IMR-90 (cell line): ENCODE measurements around the gene KRTAP11-1. TPM values are rescaled to one million over a fixed set of nuclear protein-coding genes. Genes with fewer than 3 reads are reported as not detected.

Source experiments
- ATAC-seq: fragments of 200-7000 bp; cut with Tn5 transposase; 2 replicates; pipeline ENCODE4 v1.9.1; 2020; ENCODE audit warnings: low read depth, mild to moderate bottlenecking, moderate library complexity
- BruUV-seq: library from RNA; stranded (reverse); fragments of 400-500 nt; replicated peaks from 2 replicates; lab custom pipeline; 2021; lab: Mats Ljungman, UMichigan
- CTCF ChIA-PET: fragments of 300-600 bp; formaldehyde crosslinking; extraction: SDS; loops from one replicate; lab custom pipeline; 2021; ENCODE audit warnings: antibody characterized with exemption; lab: Yijun Ruan, JAX
- POLR2A ChIA-PET: fragments of 300-600 bp; sonication (Branson Sonifier 250); formaldehyde crosslinking; loops from one replicate; lab custom pipeline; 2022; ENCODE audit warnings: antibody characterized with exemption; ENCODE audit not compliant: unreplicated experiment; lab: Charles Lee
- DNase-seq: peaks from one replicate; pipeline ENCODE4 v3.0.0; 2013
- H2AFZ ChIP-seq: replicated peaks from 2 replicates; pipeline ENCODE3; 2013; ENCODE audit warnings: low read length, mild to moderate bottlenecking; ENCODE audit not compliant: poor library complexity
- H2AK5ac ChIP-seq: 2 replicates; pipeline ENCODE4 v1.6.1; 2013; ENCODE audit warnings: low read depth, low read length, inconsistent platforms
- H2AK9ac ChIP-seq: replicated peaks from 2 replicates; pipeline ENCODE3; 2013; ENCODE audit warnings: mild to moderate bottlenecking, low read depth, low read length, moderate library complexity; ENCODE audit not compliant: poor library complexity
- H2BK120ac ChIP-seq: 2 replicates; pipeline ENCODE4 v1.6.1; 2013; ENCODE audit warnings: low read depth, low read length, inconsistent platforms
- H2BK15ac ChIP-seq: 3 replicates; pipeline ENCODE4 v1.6.1; 2013; ENCODE audit warnings: low read depth, low read length, inconsistent platforms
- H2BK20ac ChIP-seq: 2 replicates; pipeline ENCODE4 v1.6.1; 2013; ENCODE audit warnings: low read depth, mild to moderate bottlenecking, inconsistent platforms, low read length, moderate library complexity
- H2BK5ac ChIP-seq: 2 replicates; pipeline ENCODE4 v1.6.1; 2013; ENCODE audit warnings: mild to moderate bottlenecking, low read depth, low read length, inconsistent platforms; ENCODE audit not compliant: poor library complexity, severe bottlenecking
- H3K14ac ChIP-seq: replicated peaks from 2 replicates; pipeline ENCODE4 v1.6.1; 2013; ENCODE audit warnings: low read depth, low read length, inconsistent platforms
- H3K18ac ChIP-seq: 2 replicates; pipeline ENCODE4 v1.6.1; 2013; ENCODE audit warnings: low read depth, low read length, control low read depth
- H3K23ac ChIP-seq: 2 replicates; pipeline ENCODE4 v1.6.1; 2013; ENCODE audit warnings: low read depth, low read length, inconsistent platforms
- H3K27ac ChIP-seq: 2 replicates; pipeline ENCODE4 v1.5.1; 2013; ENCODE audit warnings: mild to moderate bottlenecking, control low read depth, low read length; ENCODE audit not compliant: insufficient read depth
- H3K27me3 ChIP-seq: 2 replicates; pipeline ENCODE4 v1.6.1; 2013; ENCODE audit warnings: low read length; ENCODE audit not compliant: control insufficient read depth, insufficient read depth
- H3K36me3 ChIP-seq: 2 replicates; pipeline ENCODE4 v1.6.1; 2013; ENCODE audit warnings: low read length, mixed read lengths; ENCODE audit not compliant: control insufficient read depth, insufficient read depth
- H3K4ac ChIP-seq: 2 replicates; pipeline ENCODE4 v1.6.1; 2013; ENCODE audit warnings: low read depth, low read length, inconsistent platforms
- H3K4me1 ChIP-seq: 2 replicates; pipeline ENCODE4 v1.6.1; 2013; ENCODE audit warnings: low read length, mixed read lengths; ENCODE audit not compliant: control insufficient read depth, insufficient read depth
- H3K4me2 ChIP-seq: 2 replicates; pipeline ENCODE4 v1.6.1; 2013; ENCODE audit warnings: low read depth, mild to moderate bottlenecking, control low read depth, low read length, moderate library complexity
- H3K4me3 ChIP-seq: 2 replicates; pipeline ENCODE4 v1.5.1; 2013; ENCODE audit warnings: low read depth, mild to moderate bottlenecking, control low read depth, low read length, moderate library complexity; ENCODE audit not compliant: insufficient read depth
- H3K56ac ChIP-seq: 2 replicates; pipeline ENCODE4 v1.6.1; 2013; ENCODE audit warnings: low read length, inconsistent platforms; ENCODE audit not compliant: insufficient read depth; ENCODE audit errors: extremely low read depth
- H3K79me1 ChIP-seq, 2 experiments: 2 replicates each; pipeline ENCODE4 v1.6.1; 2013; ENCODE audit warnings: low read length in 2 of 2, inconsistent platforms in 1 of 2, low read depth in 1 of 2
- H3K9ac ChIP-seq: 2 replicates; pipeline ENCODE4 v1.6.1; 2013; ENCODE audit warnings: low read depth, low read length, control low read depth
- H3K9me1 ChIP-seq: 2 replicates; pipeline ENCODE4 v1.6.1; 2013; ENCODE audit warnings: low read length, inconsistent platforms; ENCODE audit not compliant: insufficient read depth
- H3K9me3 ChIP-seq: 2 replicates; pipeline ENCODE4 v1.6.1; 2013; ENCODE audit warnings: low read length; ENCODE audit not compliant: control insufficient read depth, insufficient read depth
- H4K20me1 ChIP-seq: 2 replicates; pipeline ENCODE4 v1.6.1; 2013; ENCODE audit warnings: low read length, inconsistent platforms; ENCODE audit not compliant: insufficient read depth
- H4K5ac ChIP-seq: 2 replicates; pipeline ENCODE4 v1.6.1; 2013; ENCODE audit warnings: mild to moderate bottlenecking, low read depth, low read length, control low read depth
- H4K8ac ChIP-seq, 2 experiments: 2 replicates each; pipeline ENCODE4 v1.6.1; 2013; ENCODE audit warnings: low read depth in 2 of 2, low read length in 2 of 2, control low read depth in 1 of 2, inconsistent platforms in 1 of 2
- H4K91ac ChIP-seq: 2 replicates; pipeline ENCODE4 v1.6.1; 2013; ENCODE audit warnings: low read depth, low read length, inconsistent platforms; ENCODE audit not compliant: insufficient read depth
- MAFK ChIP-seq: IDR thresholded peaks from 2 replicates; pipeline ENCODE4 v1.6.1; 2012; ENCODE audit warnings: low read depth, low read length, improper control_type of control experiment
- SMC3 ChIP-seq: fragments of 150-350 bp; IDR thresholded peaks from 2 replicates; pipeline ENCODE4 v1.6.1; 2016; ENCODE audit warnings: low read depth, mild to moderate bottlenecking, antibody characterized with exemption, low read length, moderate library complexity
- USF2 ChIP-seq: fragments of 150-350 bp; IDR thresholded peaks from 2 replicates; pipeline ENCODE4 v1.6.1; 2017; ENCODE audit warnings: mild to moderate bottlenecking, antibody characterized with exemption, low read length, low read depth
- WGBS, 2 experiments: methylation state at CpG; one replicate each; pipeline versions ENCODE4 v1.1.5 to v1.1.7; 2013; ENCODE audit warnings: missing lambda C conversion rate in 2 of 2; ENCODE audit not compliant: insufficient read length in 1 of 2; ENCODE audit errors: extremely low coverage in 2 of 2; 5-methylcytosine and 5-hydroxymethylcytosine counted together
- dilution Hi-C: fragments of 300-500 bp; cut with HindIII; formaldehyde crosslinking; loops from one replicate; pipeline ENCODE4 v1.14.3; 2018; ENCODE audit warnings: low sequenced_read_pairs; ENCODE audit not compliant: unreplicated experiment
- in situ Hi-C: fragments of 300-500 bp; cut with MboI; formaldehyde crosslinking; loops from 3 replicates; pipeline ENCODE4 v1.14.3; 2019; ENCODE audit warnings: low sequenced_read_pairs, inconsistent platforms, mixed read lengths
- intact Hi-C: fragments of 100-400 bp; cut with micrococcal nuclease; formaldehyde crosslinking; loops from 2 replicates; pipeline ENCODE4 v1.10.0; 2022
- polyA plus RNA-seq, 3 experiments: library from polyadenylated mRNA; depleted of rRNA; stranded (reverse); fragments of >200 nt; gene quantifications; 2 replicates each; pipeline ENCODE4 v1.2.3, GENCODE V29; 2012; ENCODE audit warnings: low replicate concordance in 1 of 3
- total RNA-seq: library from RNA; depleted of rRNA; stranded (reverse); fragments of >200 nt; gene quantifications from 2 replicates; pipeline ENCODE4 v1.2.3, GENCODE V29; 2012

The KRTAP11-1 gene
- total and polyA plus RNA-seq, 2 of the 4 experiments (the other 2 are of a cell fraction), result not detected

DNA sequence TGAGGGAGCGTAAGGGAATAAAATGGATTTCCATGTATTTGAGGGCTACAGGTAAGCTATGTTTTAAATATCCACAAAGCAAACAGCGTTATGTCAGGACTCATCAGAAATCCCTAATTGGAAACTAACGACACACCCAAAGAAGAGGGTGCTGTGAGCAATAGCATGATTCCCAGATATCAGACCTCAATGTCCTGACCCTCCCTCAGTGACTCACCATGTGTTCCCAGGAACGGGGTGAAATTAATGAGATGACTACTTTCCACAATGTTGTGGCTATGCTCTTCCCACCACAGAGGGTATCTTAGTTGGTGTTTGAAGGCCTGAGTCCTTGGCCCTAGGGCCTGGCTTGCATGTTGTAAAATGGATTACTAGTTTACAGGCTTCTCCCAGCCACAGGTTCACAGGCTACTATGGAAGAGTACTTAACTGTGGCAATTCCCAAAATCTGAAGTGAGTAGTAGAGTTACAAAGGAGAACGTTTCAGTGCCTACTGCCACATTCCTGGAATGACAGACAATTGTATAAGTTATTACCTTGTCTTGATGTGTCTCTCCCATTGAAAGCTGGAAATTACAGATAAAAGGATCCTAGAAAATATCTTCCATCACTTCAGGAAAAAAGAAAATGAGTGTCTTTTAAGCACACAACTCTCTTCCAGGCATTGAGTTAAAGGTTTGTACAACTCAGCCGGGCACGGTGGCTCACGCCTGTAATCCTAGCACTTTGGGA is 1.7 kb upstream of the KRTAP11-1 start:
- H2BK15ac ChIP-seq, result no peak overlapping the region
- no peak overlapping the region for H2AK5ac ChIP-seq
- H3K4ac ChIP-seq, result no peak overlapping the region
- no CpG with 5 or more reads among the region's 8 CpGs for WGBS, 2 experiments
- BruUV-seq, result no TSS peak
- H3K9me3 ChIP-seq, result peaks cover 20% of the 10 kb centered on the region
- TF ChIP-seq MAFK (no peak), SMC3 (no peak), USF2 (no peak)
- ATAC-seq (no peak), DNase-seq (no peak)
- in situ Hi-C loops, result no loop called here
- no peak overlapping the region for H2BK5ac ChIP-seq
- H3K23ac ChIP-seq, result no peak overlapping the region
- no peaks in the 10 kb centered on the region for H3K36me3 ChIP-seq
- CTCF ChIA-PET, result no interaction called here
- H4K8ac ChIP-seq, result no peak overlapping the region
- H3K4me2 ChIP-seq, result no peak overlapping the region
- no peak overlapping the region for H2AK9ac ChIP-seq
- dilution Hi-C loops, result no loop called here
- no peak overlapping the region for H2AFZ ChIP-seq
- H3K27ac ChIP-seq, result no peak overlapping the region
- H3K9me1 ChIP-seq, result no peaks in the 10 kb centered on the region
- H4K91ac ChIP-seq, result no peak overlapping the region
- no peaks in the 10 kb centered on the region for H3K4me1 ChIP-seq
- H2BK20ac ChIP-seq, result no peak overlapping the region
- no peak overlapping the region for H3K14ac ChIP-seq
- intact Hi-C loops, result no loop called here
- H3K56ac ChIP-seq, result no peak overlapping the region
- H3K9ac ChIP-seq, result no peak overlapping the region
- no peaks in the 10 kb centered on the region for H3K27me3 ChIP-seq
- no peak overlapping the region for H3K4me3 ChIP-seq
- no peak overlapping the region for H3K18ac ChIP-seq
- H4K20me1 ChIP-seq, result no peaks in the 10 kb centered on the region
- H4K5ac ChIP-seq, result no peak overlapping the region
- H2BK120ac ChIP-seq, result no peak overlapping the region
- POLR2A ChIA-PET, result no interaction called here
- no peaks in the 10 kb centered on the region for H3K79me1 ChIP-seq
